ENCODE measurements around the gene ADGRF3. TPM values are rescaled to one million over a fixed set of nuclear protein-coding genes. Genes with fewer than 3 reads are reported as not detected.
"Not testable (repeated sequence)": the region's sequence is repeated elsewhere in the genome, so short reads cannot be mapped to it uniquely, and the experiment has no call there.

ADGRF3 gene
- total RNA-seq, 1 donor from 2014 or later: 0.69 TPM

- no peak for DNase-seq (ENCODE audit: low read depth)
- TF ChIP-seq, protein P1, sequence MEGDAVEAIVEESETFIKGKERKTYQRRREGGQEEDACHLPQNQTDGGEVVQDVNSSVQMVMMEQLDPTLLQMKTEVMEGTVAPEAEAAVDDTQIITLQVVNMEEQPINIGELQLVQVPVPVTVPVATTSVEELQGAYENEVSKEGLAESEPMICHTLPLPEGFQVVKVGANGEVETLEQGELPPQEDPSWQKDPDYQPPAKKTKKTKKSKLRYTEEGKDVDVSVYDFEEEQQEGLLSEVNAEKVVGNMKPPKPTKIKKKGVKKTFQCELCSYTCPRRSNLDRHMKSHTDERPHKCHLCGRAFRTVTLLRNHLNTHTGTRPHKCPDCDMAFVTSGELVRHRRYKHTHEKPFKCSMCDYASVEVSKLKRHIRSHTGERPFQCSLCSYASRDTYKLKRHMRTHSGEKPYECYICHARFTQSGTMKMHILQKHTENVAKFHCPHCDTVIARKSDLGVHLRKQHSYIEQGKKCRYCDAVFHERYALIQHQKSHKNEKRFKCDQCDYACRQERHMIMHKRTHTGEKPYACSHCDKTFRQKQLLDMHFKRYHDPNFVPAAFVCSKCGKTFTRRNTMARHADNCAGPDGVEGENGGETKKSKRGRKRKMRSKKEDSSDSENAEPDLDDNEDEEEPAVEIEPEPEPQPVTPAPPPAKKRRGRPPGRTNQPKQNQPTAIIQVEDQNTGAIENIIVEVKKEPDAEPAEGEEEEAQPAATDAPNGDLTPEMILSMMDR (conservative IDR thresholded peaks at IDR 0.05; ENCODE audit: low read depth, low read length): no peak
- H3K4me3 ChIP-seq (ENCODE audit: low read depth, low read length): no peak overlapping the region
Measured at GRCh38 chr2:26279886-26280285, 66.7 kb downstream of the ADGRF3 start.

DNA sequence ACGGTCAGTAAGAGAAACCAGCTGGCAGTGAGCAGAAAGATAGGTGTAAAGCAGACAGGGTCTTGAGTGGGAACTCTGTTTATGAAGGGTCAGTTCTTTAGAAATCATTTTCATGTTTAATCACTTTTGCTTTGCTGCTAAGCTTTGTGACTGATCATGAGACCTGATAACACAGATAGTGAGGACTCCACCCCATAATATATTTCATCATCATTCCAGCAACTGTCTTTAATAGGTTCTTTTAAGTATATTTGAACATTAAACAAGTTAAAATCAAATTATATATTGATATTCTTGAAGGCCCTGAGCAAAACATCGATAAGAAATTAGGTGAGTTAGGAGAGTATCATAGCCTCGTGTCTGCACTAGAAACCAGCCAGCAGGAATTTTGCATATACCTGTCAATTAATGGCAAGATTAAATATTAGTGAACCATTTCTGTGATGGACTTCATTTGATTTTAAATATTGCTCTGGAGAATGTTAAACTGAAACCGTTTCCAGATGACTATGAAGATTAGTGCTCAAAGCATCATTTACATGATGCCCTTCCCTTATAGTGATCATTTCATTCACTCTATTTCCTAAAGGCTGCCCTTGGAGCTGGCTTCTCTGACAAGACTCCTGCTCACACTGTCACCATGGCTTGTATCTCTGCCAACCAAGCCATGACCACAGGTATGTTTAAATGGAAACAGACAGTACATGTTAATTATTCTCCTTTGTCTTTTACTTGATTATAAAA is 69.9 kb downstream of the ADGRF3 start:
- TF ChIP-seq, protein P1 (conservative IDR thresholded peaks at IDR 0.05; ENCODE audit: low read depth, low read length): no peak
- DNase-seq (ENCODE audit: low read depth): no peak
- no peak overlapping the region for H3K4me3 ChIP-seq (ENCODE audit: low read depth, low read length)

DNA sequence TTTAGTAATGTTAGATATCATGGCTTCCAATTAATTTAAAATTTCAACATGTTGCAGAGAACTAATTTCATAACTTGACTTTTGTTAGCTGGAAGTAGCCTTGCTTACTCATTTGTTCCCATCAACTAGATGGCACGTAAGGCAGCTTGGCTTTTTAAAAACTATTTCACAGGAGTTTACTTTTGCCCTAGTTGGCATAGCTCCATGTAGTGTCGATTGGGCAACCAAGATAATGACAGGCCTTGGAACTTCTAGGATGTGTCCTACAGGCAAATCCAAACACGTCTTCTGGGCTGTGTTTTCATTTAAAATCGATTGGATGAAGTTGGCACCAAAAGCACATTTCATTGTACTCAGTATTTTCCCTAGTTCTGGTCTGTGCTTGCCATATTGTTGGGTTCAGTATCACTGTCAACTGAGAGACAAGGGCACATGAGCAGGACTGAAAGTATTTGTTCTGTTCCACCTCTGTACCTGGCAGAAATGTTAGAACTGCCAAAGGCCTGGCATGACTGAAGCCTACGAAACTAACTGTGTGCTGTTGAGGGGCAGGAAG is 72.5 kb downstream of the ADGRF3 start:
- TF ChIP-seq, protein P1 (conservative IDR thresholded peaks at IDR 0.05; ENCODE audit: low read depth, low read length): no peak
- no peak overlapping the region for H3K4me3 ChIP-seq (ENCODE audit: low read depth, low read length)
- peak; percentile 92 for DNase-seq (ENCODE audit: low read depth)

DNA sequence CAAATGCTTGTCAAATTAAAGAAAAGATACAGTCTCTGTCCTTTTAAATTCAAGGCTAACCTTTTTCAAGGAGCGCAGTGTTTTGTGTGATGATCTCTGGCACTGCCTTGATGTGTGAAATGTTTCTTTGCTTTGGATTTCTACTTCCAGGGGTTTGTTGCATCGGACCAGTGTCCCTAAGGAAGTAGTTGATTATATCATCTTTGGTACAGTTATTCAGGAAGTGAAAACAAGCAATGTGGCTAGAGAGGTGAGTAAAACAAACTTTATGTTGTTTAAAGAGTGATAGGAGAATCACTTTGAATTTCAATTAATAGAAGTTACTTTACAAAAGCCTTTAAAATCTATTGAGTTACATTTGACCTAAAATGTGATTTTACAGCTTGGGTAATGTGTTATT is 73.1 kb downstream of the ADGRF3 start:
- TF ChIP-seq, protein P1 (conservative IDR thresholded peaks at IDR 0.05; ENCODE audit: low read depth, low read length): no peak
- no peak overlapping the region for H3K4me3 ChIP-seq (ENCODE audit: low read depth, low read length)
- DNase-seq (ENCODE audit: low read depth): no peak

DNA sequence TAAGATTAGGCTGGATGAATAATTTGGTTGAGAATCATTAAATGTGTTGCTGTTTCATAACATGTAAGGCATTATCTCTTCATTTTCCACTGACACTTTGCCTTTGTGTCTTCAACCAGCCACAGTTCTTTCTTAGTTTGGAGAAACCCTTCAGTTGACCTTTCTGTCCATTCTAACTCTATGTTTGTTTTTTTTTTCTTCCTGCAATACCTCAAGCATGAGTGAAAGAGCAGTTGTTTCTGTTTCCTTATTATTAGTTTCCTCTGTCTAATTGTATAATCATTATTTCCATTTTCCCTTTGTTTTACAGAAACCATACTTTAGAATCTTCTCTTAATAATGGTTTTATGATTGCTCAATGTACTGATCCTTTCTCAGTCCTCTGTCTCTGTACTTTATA is 76.2 kb downstream of the ADGRF3 start:
- no peak overlapping the region for H3K4me3 ChIP-seq (ENCODE audit: low read depth, low read length)
- TF ChIP-seq, protein P1 (conservative IDR thresholded peaks at IDR 0.05; ENCODE audit: low read depth, low read length): no peak
- DNase-seq (ENCODE audit: low read depth): no peak

GRCh38 chr2:26269571-26270158 is 76.9 kb downstream of the ADGRF3 start:
- TF ChIP-seq, protein P1 (conservative IDR thresholded peaks at IDR 0.05; ENCODE audit: low read depth, low read length): no peak
- no peak for DNase-seq (ENCODE audit: low read depth)
- no peak overlapping the region for H3K4me3 ChIP-seq (ENCODE audit: low read depth, low read length)

- not testable (repeated sequence) for DNase-seq (ENCODE audit: low read depth); H3K4me3 ChIP-seq (ENCODE audit: low read depth, low read length)
Measured at GRCh38 chr2:26268670-26269385, 77.8 kb downstream of the ADGRF3 start.
